ENCODE data around the gene KDM3B.

DNA sequence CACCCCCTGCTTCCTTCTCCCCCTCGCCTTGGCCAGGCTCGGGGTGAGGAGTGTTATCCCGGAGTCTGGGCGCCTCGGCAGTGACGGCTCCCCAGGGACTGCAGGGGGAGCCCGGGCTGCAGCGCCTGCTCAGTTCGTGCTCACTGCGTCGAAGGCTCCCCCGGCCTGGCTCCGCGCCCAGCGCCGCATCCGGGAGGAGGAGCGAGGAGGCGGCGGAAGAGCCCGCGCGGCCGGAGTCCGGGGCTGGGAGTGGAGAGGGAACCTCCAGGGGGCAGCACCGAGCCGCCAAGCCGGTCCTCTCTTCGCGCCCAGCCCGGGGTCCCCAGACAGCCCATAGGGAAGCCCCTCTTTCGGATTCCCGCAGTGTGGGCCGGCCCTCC lies 111.5 kb downstream of the KDM3B start:
- TF ChIP-seq NRF1 (IDR thresholded peaks at IDR 0.05; ENCODE audit: low read depth, low read length) (no peak), TAF7 (optimal IDR thresholded peaks at IDR 0.05; ENCODE audit: borderline replicate concordance, low read depth, low read length) (peak; percentile 46), CTCF (IDR thresholded peaks at IDR 0.05; ENCODE audit: control extremely low read depth in 1 of 3, insufficient read depth in 1 of 3, low read depth in 1 of 3, low read length in 3 of 3) (peak in 2 of 3 experiments; percentile 71 to 73; a peak in 3 of 4 replicates), TAF1 (IDR thresholded peaks at IDR 0.05; ENCODE audit: low read depth, low read length) (peak; percentile 42), TCF12 (IDR thresholded peaks at IDR 0.05; ENCODE audit: low read depth, low read length) (no peak), ATF3 (IDR thresholded peaks at IDR 0.05; ENCODE audit: insufficient read depth, low read depth, low read length) (no peak), KDM1A (IDR thresholded peaks at IDR 0.05; ENCODE audit: borderline replicate concordance, low read length) (no peak), YY1 (IDR thresholded peaks at IDR 0.05; ENCODE audit: low read depth, low read length) (no peak), POLR2A (IDR thresholded peaks at IDR 0.05; ENCODE audit: control extremely low read depth in 1 of 2, low read depth in 2 of 2, low read length in 2 of 2) (no peak; a peak in 1 of 3 replicates), POLR2AphosphoS5 (IDR thresholded peaks at IDR 0.05; ENCODE audit: low read depth, low read length) (0 out of 2 replicates have a peak, but pooled peaks have one; percentile 51), RFX5 (IDR thresholded peaks at IDR 0.05; ENCODE audit: borderline replicate concordance, low read depth, low read length) (no peak)
- TF ChIP-seq, protein P1, sequence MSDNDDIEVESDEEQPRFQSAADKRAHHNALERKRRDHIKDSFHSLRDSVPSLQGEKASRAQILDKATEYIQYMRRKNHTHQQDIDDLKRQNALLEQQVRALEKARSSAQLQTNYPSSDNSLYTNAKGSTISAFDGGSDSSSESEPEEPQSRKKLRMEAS (IDR thresholded peaks at IDR 0.05), result peak; percentile 80

All from H1 (cell line).